ENCODE measurements around the gene PCED1B.
"Not testable (repeated sequence)": the region's sequence is repeated elsewhere in the genome, so short reads cannot be mapped to it uniquely, and the experiment has no call there.

Gene PCED1B

GRCh38 chr12:47164724-47165439 is 85.5 kb downstream of the PCED1B start:
- no peak for DNase-seq (ENCODE audit: low read depth in 2 of 2)

DNA sequence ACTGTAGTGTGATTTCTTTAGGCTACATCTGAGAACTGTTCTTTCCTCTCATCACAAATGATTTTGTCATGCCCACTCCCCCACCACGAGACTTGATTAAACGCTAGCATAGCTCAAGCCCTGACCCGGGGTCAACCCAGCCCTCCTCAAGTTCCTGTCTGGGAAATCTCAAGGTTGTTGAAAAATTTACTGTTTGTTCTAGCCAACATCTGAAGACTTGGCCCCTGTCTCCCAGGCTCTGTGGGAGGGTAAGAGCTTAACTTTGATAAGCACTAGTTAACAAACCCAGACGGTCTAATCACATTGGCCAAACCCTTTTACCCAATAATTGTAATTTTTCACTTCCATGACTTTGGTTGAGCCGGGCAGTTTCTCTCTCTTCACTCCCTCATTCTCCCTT is 86.5 kb downstream of the PCED1B start:
- DNase-seq (ENCODE audit: low read depth in 2 of 2) = no peak

GRCh38 chr12:47166365-47166764 is 86.9 kb downstream of the PCED1B start:
- DNase-seq (ENCODE audit: low read depth in 2 of 2) = no peak

GRCh38 chr12:47170281-47170680 is 90.9 kb downstream of the PCED1B start:
- not testable (repeated sequence) for DNase-seq (ENCODE audit: low read depth in 2 of 2)

GRCh38 chr12:47178014-47178413 is 98.6 kb downstream of the PCED1B start:
- no peak for DNase-seq (ENCODE audit: low read depth in 2 of 2)

GRCh38 chr12:47182164-47182938 is 102.9 kb downstream of the PCED1B start:
- not testable (repeated sequence) for DNase-seq (ENCODE audit: low read depth in 2 of 2)

GRCh38 chr12:47184229-47184628 is 104.8 kb downstream of the PCED1B start:
- no peak for DNase-seq (ENCODE audit: low read depth in 2 of 2)

DNA sequence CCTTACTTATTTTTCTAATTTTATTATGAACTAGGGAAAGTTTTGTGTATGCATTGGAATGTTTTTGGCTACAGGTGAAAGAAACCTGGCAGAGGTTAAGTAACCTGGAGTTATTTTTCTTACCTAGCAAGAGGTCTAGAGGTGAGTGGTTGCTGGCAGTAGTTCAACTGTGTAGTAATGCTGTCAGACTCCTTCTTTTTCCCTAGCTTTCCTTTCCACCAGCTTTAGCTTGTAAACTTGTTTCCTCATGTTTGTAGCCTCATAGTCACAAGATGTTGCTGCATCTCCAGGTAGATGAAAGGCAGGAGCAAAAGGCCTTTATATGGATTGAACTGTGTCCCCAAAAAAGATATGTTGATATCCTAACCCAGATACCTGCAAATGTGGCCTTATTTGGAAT is 105.4 kb downstream of the PCED1B start:
- no peak for DNase-seq (ENCODE audit: low read depth in 2 of 2)

GRCh38 chr12:47186246-47186645 is 106.8 kb downstream of the PCED1B start:
- DNase-seq (ENCODE audit: low read depth in 2 of 2) = no peak

- DNase-seq (ENCODE audit: low read depth in 2 of 2) = no peak
Observed at GRCh38 chr12:47188576-47189441, 109.4 kb downstream of the PCED1B start.

DNA sequence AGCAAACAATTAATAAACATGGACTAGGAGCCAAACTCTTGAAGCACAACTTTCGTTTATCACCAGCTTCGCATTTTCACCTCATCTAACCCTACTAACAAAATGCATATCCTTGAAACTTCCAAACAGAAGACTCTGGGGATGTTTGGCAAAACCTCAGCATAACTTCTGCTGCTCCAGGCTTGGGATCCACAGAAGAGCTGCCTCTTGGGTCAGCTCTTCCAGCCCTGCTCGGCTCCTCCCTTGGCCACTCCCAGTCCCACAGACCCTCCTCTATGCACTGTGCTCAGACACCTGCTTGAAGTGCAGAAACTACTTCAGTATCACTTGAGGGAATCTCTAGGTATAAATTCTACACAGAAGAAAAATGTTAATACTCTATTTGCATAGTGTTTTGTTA is 110.3 kb downstream of the PCED1B start:
- no peak for DNase-seq (ENCODE audit: low read depth in 2 of 2)

GRCh38 chr12:47190271-47190750 is 110.9 kb downstream of the PCED1B start:
- peak in 1 of 2 donors; percentile 44 for DNase-seq (ENCODE audit: low read depth in 2 of 2)

- no peak for DNase-seq (ENCODE audit: low read depth in 2 of 2)
Observed at GRCh38 chr12:47190905-47191304, 111.5 kb downstream of the PCED1B start.

DNA sequence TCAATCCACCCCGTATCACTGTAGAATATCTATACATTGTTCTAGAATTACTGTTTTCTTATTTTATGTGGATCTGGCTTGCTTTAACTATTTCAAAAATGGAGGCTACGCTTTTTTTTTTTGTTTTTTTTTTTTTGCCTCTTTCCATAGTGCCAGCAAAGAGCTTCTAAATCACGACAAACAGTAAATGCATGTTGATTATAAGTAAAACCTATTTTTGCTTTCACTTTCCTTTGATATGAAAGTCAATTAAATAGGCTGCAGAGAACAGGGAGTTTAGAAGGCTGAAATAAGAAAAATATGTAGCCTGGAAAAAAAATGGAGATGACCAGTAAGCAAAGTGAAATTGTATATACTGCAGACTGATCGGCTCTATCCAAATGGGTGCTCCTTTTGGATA is 112.6 kb downstream of the PCED1B start:
- DNase-seq (ENCODE audit: low read depth in 2 of 2) = no peak

- no peak for DNase-seq (ENCODE audit: low read depth in 2 of 2)
Observed at GRCh38 chr12:47193066-47193465, 113.6 kb downstream of the PCED1B start.

- DNase-seq (ENCODE audit: low read depth in 2 of 2) = no peak
Observed at GRCh38 chr12:47194501-47194900, 115.1 kb downstream of the PCED1B start.

DNA sequence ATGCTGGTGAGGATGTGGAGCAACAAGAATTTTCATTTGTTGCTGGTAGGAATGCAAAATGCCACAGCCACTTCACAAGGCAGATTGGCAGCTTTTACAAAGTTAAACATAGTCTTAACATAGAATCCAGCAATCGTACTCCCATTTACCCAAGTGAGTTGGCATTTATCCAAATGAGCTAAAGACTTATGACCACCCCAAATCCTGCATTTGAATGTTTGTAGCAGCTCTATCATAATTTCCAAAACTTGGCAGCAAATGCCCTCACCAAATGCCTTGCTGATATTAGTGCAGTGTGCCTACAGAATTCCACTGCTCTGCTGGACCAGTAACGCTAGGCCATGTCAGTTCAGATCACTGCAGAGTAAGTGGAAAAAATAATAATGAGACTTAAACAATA is 121.0 kb downstream of the PCED1B start:
- no peak for DNase-seq (ENCODE audit: low read depth in 2 of 2)

GRCh38 chr12:47201190-47201589 is 121.8 kb downstream of the PCED1B start:
- DNase-seq (ENCODE audit: low read depth in 2 of 2) = not testable (repeated sequence)

DNA sequence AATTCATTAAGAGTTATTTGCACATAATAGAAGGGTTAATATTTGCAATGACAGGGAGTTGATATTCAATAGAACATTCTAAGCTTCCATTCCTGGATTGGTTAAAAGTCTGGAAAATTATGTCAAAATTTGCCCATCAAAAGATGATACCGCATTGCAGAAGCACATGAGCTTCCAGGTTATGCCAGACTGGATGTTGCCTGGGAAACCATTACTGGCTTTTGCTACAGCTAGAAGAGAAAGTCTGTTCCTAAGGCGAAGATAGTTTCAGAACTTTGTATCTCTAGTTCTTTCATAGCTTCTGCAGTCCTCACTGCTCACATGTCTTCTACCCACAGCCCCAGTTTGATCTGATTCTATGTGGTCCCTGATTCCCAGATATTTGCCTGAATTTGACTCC is 122.8 kb downstream of the PCED1B start:
- no peak for DNase-seq (ENCODE audit: low read depth in 2 of 2)

GRCh38 chr12:47205532-47206449 is 126.4 kb downstream of the PCED1B start:
- DNase-seq (ENCODE audit: low read depth in 2 of 2) = no peak

All from stimulated activated CD4-positive, alpha-beta T cell treated with anti-CD3 and anti-CD28 coated beads, Interleukin-4, amount 100 ng/mL, for 48 hours (primary cell).